IPS-NIHi11 (cell line): Measurements from ENCODE around the gene ADGRG6.
A peak's percentile ranks its signal among the peaks of the same experiment; 100 is the strongest.
"Not testable (repeated sequence)": the region's sequence is repeated elsewhere in the genome, so short reads cannot be mapped to it uniquely, and the experiment has no call there.

Experiments used
- DNase-seq: peaks from one replicate; pipeline ENCODE4 v3.0.0; 2012; ENCODE audit warnings: mixed read lengths, low spot score

ADGRG6 gene

GRCh38 chr6:142301651-142302391 lies at the start of gene ADGRG6:
ADGRG6 (plus strand) TSS chr6:142302007; CDS start chr6:142302330, 323 bp downstream.
- DNase-seq, result peak; percentile 72

GRCh38 chr6:142254513-142254912 lies 47.3 kb upstream of the ADGRG6 start:
- DNase-seq, result no peak

GRCh38 chr6:142255785-142256184 lies 46.0 kb upstream of the ADGRG6 start:
- DNase-seq, result no peak

- DNase-seq, result no peak
Observed at GRCh38 chr6:142258305-142258704, 43.5 kb upstream of the ADGRG6 start.

GRCh38 chr6:142258757-142259156 lies 43.0 kb upstream of the ADGRG6 start:
- no peak for DNase-seq

- DNase-seq, result no peak
Observed at GRCh38 chr6:142260748-142261147, 41.1 kb upstream of the ADGRG6 start.

- DNase-seq, result no peak
Observed at GRCh38 chr6:142262231-142262630, 39.6 kb upstream of the ADGRG6 start.

- no peak for DNase-seq
Observed at GRCh38 chr6:142265476-142265875, 36.3 kb upstream of the ADGRG6 start.

GRCh38 chr6:142266060-142266459 lies 35.7 kb upstream of the ADGRG6 start:
- no peak for DNase-seq

- no peak for DNase-seq
Observed at GRCh38 chr6:142271476-142271875, 30.3 kb upstream of the ADGRG6 start.

- no peak for DNase-seq
Observed at GRCh38 chr6:142274656-142275055, 27.2 kb upstream of the ADGRG6 start.

GRCh38 chr6:142275236-142276006 lies 26.4 kb upstream of the ADGRG6 start:
- no peak for DNase-seq

- no peak for DNase-seq
Observed at GRCh38 chr6:142276256-142276655, 25.6 kb upstream of the ADGRG6 start.

GRCh38 chr6:142279350-142280180 lies 22.2 kb upstream of the ADGRG6 start:
- DNase-seq, result no peak

GRCh38 chr6:142280265-142280664 lies 21.5 kb upstream of the ADGRG6 start:
- DNase-seq, result no peak

GRCh38 chr6:142280927-142281326 lies 20.9 kb upstream of the ADGRG6 start:
- no peak for DNase-seq

GRCh38 chr6:142283138-142283537 lies 18.7 kb upstream of the ADGRG6 start:
- not testable (repeated sequence) for DNase-seq

GRCh38 chr6:142284419-142284818 lies 17.4 kb upstream of the ADGRG6 start:
- DNase-seq, result no peak

GRCh38 chr6:142285235-142286087 lies 16.3 kb upstream of the ADGRG6 start:
- DNase-seq, result no peak

GRCh38 chr6:142286088-142286409 lies 15.8 kb upstream of the ADGRG6 start:
- DNase-seq, result no peak

- no peak for DNase-seq
Observed at GRCh38 chr6:142289687-142290086, 12.1 kb upstream of the ADGRG6 start.

- DNase-seq, result no peak
Observed at GRCh38 chr6:142290851-142291250, 11.0 kb upstream of the ADGRG6 start.
